ENCODE measurements around the gene GJA5. TPM values are rescaled to one million over a fixed set of nuclear protein-coding genes. Genes with fewer than 3 reads are reported as not detected.

Gene GJA5
- total RNA-seq, 1 experiment from 2014 or later, result 0.39 TPM

DNA sequence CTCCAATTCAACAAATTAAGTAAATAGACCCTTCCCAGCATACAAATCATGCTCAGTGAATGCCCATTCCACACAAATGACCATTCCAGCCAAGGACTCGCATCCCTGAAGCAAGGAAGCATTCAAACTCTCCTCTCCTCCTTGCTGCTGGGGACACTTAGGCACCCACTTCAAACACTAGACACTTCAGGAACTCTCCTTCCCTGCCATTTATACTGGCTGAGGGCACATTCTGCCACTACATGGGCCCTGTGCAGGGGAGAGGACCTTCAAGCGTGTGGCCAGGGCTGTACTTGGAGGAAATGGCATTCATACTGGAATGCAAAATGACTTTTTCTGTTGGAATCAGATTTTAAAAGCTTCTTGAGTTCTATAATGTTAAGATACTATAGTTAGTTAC lies 22.3 kb downstream of the GJA5 start:
- Histone ChIP-seq H2AK5ac (ENCODE audit: insufficient read length, low read length) (no peak overlapping the region), H2BK15ac (ENCODE audit: low read depth, low read length) (no peak overlapping the region), H2BK20ac (ENCODE audit: low read depth, low read length, poor library complexity, severe bottlenecking) (no peak overlapping the region), H3K79me2 (ENCODE audit: insufficient read depth, low read length) (no peaks in the 10 kb centered on the region), H2BK5ac (ENCODE audit: insufficient read length, low read length) (no peak overlapping the region), H4K5ac (ENCODE audit: insufficient read length, low read depth, low read length) (no peak overlapping the region), H3K79me1 (ENCODE audit: insufficient read depth, low read depth, low read length, poor library complexity, severe bottlenecking) (no peaks in the 10 kb centered on the region), H3K23ac (ENCODE audit: insufficient read length, low read depth, low read length) (no peak overlapping the region), H3K56ac (ENCODE audit: insufficient read length, low read depth, low read length) (no peak overlapping the region), H3K4me1 (ENCODE audit: insufficient read depth, low read length) (no peaks in the 10 kb centered on the region; the same call in 1 of the 2 replicates), H3K23me2 (ENCODE audit: insufficient read length, low read depth, low read length, poor library complexity, severe bottlenecking) (no peaks in the 10 kb centered on the region), H4K91ac (ENCODE audit: insufficient read length, low read depth, low read length) (no peak overlapping the region), H2AFZ (ENCODE audit: low read length) (no peak overlapping the region), H2BK12ac (ENCODE audit: insufficient read length, low read depth, low read length) (no peak overlapping the region), H3K27me3 (ENCODE audit: insufficient read depth, low read length) (no peaks in the 10 kb centered on the region), H3K4me2 (ENCODE audit: insufficient read depth, insufficient read length, low read length) (no peak overlapping the region), H3K14ac (ENCODE audit: insufficient read depth, low read length) (no peak overlapping the region), H4K8ac (replicated peaks; ENCODE audit: insufficient read length, low read depth, low read length) (no peak overlapping the region), H2BK120ac (ENCODE audit: low read depth, low read length, poor library complexity, severe bottlenecking) (no peak overlapping the region), H3K9ac (ENCODE audit: extremely low read depth, insufficient read length, low read length) (no peak overlapping the region), H3T11ph (ENCODE audit: low read length) (no peak overlapping the region), H4K20me1 (ENCODE audit: control insufficient read depth, insufficient read depth, insufficient read length) (no peaks in the 10 kb centered on the region), H3K27ac (ENCODE audit: insufficient read length, low read depth, low read length) (no peak overlapping the region), H3K4ac (ENCODE audit: low read depth, low read length) (no peak overlapping the region), H3K9me3 (ENCODE audit: control insufficient read depth, low read depth, low read length) (no peaks in the 10 kb centered on the region), H3K18ac (ENCODE audit: insufficient read length, low read depth, low read length) (no peak overlapping the region)
- no CpG with 5 or more reads among the region's 2 CpGs for WGBS (ENCODE audit: extremely low coverage, insufficient read length, low lambda C conversion rate)
- Mint-ChIP-seq H3K36me3 (ENCODE audit: insufficient read depth in 1 of 3, low read depth in 3 of 3) (no peaks in the 10 kb centered on the region), H3K27me3 (ENCODE audit: low read depth) (no peaks in the 10 kb centered on the region; the same call in 1 of the 2 replicates), H3K4me1 (peaks cover 11 to 17% of the 10 kb centered on the region in 2 experiments), H3K4me3 (no peak overlapping the region), H3K27ac (no peak overlapping the region), H3K9me3 (no peaks in the 10 kb centered on the region; a peak in 1 of 5 replicates)
- no peak for DNase-seq
- TF ChIP-seq, protein P1, sequence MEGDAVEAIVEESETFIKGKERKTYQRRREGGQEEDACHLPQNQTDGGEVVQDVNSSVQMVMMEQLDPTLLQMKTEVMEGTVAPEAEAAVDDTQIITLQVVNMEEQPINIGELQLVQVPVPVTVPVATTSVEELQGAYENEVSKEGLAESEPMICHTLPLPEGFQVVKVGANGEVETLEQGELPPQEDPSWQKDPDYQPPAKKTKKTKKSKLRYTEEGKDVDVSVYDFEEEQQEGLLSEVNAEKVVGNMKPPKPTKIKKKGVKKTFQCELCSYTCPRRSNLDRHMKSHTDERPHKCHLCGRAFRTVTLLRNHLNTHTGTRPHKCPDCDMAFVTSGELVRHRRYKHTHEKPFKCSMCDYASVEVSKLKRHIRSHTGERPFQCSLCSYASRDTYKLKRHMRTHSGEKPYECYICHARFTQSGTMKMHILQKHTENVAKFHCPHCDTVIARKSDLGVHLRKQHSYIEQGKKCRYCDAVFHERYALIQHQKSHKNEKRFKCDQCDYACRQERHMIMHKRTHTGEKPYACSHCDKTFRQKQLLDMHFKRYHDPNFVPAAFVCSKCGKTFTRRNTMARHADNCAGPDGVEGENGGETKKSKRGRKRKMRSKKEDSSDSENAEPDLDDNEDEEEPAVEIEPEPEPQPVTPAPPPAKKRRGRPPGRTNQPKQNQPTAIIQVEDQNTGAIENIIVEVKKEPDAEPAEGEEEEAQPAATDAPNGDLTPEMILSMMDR (conservative IDR thresholded peaks at IDR 0.05), result no peak
